Medulla oblongata (tissue), 1 donor: ENCODE measurements around the gene CYBA.

Source experiments
- DNase-seq: peaks from one replicate; pipeline ENCODE4 v3.0.0-alpha.2; 2015; ENCODE audit errors: extremely low spot score

The CYBA gene

DNA sequence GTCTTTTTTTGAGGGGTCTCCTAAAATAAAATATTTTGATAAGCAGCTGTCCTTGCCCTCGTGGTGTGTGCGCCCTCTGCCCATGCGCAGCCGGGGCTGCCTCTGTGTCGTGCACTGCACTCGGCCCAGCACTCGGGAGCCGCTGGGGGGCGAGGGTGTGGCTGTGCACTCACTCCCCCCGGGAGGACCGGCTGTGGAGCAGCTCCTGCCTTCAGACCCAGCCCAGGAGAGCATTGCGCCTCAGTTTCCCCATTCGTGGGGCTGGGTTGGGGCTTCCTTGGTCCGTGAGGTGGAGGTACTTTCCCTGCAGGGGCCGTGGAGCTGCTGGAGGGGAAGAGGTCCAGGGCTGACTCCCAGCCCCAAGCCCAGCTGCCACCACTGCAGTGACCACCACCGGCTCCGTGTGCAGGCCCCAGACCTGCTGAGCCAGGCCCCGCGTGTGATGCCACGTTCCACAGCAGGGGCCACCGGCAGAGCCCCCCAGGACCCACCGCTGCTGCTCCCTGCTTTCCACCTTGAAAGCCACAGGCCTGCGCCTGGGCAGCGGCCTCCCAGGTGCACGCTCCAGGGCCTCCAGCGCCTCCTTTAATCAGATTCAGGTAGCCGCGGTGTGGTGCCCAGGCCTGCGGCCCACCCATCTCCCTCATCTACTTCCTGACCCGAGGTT lies 18.8 kb downstream of the CYBA start:
- no peak for DNase-seq

DNA sequence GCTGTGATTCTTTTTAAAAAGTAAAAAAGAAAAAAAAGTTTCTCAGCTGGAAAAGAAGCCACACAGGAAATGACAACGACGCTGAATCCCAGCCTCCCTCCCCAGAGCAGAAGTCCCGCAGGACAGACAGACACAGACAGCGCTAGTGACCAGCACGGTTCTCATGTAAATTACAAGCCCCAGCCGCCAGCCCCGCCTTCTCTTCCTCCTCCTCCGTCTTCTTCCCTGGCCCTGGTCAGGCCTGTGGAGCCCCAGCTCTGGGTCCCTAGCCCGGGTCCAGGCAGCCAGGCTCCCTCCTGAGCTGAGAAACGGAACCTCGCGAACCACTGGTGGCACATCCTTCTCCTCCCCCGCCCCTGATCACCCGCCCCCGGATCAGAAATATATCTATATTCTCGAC lies 19.5 kb downstream of the CYBA start:
- DNase-seq: no peak

DNA sequence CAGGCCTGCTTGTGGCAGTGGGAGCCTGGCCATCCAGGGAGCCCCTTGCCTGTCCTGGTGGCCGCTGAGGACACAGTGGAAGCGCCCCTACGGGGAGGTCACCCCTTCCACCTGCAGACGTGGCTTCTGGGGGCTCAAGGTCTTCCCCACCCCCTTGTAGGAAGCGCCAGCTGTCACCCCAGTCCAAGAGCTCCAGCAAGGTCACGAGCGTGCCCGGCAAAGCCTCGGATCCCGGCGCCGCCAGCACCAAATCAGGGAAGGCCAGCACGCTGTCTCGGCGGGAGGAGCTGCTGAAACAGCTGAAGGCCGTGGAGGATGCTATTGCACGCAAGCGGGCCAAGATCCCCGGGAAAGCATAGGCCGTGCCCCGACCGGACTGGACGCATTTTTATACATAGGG lies 19.9 kb downstream of the CYBA start:
- no peak for DNase-seq

DNA sequence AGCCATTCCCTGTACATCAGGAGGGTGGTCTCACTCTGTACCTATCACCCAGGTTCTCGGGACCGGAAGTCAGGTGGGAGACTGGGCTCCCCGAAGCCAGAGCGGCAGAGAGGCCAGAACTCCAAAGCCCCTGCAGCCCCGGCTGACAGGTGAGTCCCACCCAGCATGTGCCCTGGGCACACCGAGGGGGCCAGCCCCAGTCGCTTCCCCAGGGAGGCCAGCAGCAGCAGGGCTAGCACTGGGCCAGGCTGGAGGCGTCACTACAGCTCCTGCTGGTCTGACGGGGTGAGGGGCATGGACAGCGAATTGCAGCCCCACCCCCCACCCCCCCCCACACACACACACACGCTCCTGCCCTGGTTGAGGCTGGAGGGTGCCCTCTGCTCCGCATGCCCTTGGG lies 20.4 kb downstream of the CYBA start:
- DNase-seq: no peak

DNA sequence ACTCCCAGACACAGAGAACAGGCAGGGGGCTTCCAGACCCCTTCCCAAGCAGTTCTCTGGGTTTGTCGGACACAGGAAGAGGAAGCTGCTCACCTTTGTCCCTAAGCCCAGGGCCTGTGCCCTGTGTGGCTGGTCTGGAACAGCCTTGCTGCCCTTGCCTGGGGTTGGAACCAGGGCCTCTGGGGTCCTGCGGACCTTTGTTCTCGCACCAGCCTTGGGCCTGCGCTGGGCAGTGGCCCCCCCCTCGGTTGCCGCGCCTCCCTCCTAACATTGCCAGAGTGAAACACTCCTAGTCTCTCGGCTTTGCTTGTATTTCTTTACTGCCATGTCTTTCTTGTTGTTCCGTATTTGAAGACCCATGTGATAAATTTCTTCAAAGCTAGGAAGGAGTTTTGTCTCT lies 21.0 kb downstream of the CYBA start:
- no peak for DNase-seq

DNA sequence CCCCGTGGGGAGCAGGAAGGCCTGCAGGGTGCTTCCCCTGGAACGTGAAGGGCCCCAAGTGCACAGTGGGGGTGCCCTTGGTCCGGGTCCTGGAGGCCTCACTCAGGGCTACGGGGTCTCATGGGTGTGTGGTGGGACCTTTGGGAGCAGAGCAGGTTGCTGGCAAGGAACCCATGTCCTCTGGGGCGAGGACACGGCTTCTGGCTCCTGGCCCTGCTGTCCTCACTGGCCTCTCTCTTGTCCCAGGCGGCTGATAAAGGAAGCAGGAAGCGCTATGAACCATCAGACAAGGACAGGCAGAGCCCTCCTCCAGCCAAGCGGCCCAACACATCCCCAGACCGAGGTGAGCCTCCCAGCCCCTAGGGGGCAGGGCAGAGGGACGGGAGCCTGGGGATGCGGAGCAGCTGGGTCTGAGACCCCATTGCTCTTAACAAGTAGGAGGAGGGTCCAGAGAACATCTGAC lies 22.3 kb downstream of the CYBA start:
- no peak for DNase-seq

DNA sequence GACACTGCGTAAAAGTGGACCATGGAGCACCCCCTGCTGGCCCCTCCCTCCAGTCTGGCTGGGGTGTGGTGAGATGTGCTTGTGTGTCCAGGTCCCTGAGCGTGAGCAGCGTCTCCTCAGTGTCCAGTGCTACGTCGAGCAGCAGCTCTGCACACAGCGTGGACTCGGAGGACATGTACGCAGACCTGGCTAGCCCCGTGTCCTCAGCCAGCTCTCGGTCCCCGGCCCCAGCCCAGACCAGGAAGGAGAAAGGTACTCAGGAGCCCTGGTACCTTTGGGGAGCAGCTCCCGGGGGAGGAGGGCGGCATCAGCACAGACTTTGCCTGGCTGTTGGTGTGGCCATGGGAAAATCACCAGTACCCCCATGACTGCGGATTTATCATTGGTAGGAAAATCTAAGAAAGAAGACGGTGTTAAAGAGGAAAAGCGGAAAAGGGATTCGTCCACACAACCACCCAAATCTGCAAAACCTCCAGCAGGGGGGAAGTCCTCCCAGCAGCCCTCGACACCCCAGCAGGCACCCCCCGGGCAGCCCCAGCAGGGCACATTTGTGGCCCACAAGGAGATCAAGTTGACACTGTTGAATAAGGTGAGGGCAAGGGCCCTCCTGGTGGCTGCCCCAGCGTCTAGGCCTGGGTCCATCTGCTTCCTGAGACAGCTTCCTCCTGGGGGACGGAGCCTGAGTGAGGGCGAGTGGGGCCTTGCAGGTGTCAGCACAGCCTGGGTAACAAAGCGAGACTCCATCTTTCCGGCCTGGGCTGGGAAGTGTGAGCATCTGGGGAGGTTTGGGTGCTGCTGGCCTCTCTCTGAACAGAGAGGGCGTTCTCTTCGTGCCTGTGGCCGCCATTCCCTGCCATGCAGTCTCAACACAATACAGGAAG lies 23.1 kb downstream of the CYBA start:
- DNase-seq: no peak

DNA sequence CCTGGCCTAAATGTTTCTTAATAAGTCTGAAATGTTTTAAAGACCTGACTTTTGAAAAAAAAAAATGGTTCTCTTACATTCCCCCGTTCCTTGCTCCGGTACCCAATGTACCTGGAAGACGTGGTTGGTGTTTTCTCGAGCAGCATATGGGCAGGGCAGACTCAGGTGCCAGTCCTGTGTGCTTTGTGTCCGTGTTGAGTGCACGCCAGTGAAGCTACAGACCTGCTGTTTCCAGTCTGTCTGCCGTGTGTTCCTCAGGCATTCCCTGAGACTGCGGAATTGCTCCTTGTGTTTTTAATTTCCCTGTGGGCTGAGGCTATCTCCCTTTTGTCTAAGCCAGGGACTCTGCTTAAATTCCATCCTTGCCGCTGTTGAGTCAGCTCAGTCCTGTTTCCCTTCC lies 24.2 kb downstream of the CYBA start:
- DNase-seq: no peak

DNA sequence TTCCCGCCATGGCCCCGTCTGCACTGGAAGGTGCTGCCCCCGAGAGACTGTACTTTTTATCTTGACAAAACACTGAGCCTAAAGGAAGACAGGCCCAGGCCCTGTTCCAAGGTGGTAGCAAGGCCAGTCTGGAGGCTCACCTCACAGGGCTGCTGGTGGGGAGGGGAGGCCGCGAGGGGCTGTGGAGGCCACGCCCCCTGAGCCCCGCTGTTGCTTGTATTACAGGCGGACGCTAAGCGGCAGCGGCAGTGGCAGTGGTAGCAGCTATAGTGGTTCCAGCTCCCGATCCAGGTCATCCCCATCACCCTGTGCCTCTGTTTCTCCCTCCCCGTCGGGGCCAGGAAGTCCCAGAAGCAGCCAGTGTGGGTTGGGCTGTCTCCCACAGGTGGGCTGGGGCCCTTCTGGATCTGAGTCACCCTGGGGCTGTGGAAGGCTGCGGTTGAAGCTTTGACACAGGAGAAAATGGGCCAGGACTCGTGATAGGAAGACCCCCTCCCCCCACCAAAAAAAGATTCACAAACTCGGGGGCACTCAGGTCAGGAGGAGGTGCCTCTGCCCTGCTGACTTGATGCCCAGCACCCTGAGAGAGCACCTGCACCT lies 25.8 kb downstream of the CYBA start:
- DNase-seq: no peak

DNA sequence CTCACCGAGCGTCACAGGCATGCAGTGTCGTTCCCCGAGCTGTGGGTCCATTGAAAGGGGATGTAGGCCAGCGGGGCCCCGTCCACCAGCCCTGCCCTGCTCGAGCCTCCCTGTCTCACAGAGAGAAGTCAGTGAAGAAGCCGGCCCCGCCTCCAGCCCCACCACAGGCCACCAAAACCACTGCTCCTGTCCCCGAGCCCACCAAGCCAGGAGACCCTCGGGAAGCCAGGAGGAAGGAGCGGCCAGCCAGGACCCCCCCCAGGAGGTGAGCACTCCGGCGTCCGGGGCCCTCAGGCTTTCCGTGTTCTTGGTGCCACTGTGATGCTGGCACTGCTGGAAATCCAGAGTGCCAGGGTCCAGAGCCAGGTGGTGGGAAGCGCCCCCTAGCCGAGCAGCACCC lies 26.4 kb downstream of the CYBA start:
- DNase-seq: no peak

DNA sequence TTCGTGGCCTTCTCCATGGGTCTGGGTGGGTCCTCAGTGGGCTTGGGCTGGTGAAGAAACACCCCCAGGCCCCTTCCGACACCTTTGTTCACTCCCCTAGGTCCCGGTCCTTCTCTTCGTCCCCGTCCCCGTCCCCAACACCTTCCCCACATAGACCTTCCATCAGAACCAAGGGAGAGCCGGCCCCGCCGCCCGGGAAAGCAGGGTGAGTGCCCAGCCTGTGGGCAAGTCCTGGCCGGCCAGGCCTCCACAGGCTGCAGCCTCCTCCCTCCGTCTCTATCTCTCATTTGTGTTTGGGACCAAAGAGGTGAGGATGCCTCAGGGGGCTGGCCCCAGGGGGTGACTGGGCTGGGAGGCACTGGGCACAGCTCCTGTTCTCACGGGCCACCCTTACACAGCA lies 27.0 kb downstream of the CYBA start:
- no peak for DNase-seq

DNA sequence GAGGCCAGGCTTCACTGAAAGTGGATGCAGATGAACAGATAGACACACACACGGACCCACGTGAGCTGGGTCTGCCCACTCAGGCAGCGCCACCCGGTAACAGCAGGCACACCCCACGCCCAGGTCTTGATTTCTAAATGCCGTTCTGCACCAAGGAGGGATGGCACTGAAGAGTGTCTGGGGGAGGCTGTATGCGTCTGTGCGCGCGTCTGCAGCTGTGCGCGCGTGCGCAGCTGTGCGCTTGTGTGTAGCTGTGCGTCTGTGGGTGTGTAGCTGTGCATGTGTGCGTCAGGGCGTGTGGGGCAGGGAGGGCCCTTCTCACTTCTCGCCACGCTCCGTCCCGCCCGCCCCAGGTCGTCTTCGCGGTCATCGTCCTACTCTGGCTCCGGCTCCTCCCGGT lies 28.0 kb downstream of the CYBA start:
- DNase-seq: no peak

DNA sequence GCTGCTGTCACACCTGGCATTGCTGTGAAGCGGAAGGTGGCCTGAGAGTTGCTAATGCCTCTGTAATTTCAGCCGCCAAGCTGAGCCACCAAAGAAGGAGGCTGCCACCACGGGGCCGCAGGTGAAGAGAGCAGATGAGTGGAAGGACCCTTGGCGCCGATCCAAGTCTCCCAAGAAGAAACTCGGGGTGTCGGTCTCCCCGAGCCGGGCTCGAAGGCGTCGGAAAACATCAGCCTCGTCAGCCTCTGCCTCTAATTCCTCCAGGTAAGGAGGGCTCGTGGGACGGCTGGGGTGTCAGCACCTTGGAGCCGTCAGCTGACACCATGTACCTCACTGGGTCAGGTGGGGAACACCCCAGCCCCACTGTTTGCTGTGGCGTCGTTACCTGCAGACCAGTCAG lies 28.7 kb downstream of the CYBA start:
- no peak for DNase-seq

DNA sequence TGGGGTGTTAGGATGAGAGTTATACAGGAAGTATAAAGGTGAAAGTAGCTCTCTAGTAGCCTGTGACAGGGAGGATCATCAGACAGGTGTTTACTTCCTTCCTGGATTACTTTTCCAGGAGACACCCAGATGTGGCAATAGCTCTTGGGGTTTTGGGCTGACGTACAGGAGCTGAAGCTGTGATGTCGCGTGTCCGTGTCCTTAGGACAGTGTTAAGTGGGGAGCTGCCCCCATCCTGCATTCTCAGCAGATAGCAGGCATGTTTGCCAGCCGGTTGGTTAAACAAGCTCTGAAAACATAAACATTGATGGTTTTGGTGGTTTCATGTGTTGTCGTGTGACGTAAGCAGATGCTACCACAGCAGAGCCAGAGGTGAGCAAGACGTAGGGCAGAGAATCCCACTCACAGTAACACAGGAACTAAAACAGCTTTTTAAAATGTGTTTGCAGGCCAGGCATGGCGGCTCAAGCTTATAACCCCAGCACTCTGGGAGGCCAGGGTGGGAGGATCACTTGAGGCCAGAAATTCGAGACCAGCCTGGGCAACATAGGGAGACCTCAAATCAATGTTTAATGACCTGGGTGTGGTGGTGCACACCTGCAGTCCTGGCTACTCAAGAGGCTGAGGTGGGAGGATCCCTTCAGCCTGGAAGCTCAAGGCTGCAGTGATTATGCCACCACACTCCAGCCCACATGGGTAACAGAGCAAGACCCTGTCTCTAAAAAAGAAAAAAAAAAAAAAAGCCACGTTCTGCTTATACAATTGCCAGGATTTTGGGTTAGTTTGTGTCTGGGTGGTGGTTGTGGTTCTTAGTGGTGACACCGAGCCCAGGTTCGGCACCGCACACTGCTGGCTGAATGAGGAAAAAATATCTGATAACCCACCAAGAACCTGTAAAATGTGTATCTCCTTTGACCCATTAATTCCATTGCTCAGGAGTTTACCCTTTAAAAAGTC lies 30.7 kb downstream of the CYBA start:
- DNase-seq: no peak

DNA sequence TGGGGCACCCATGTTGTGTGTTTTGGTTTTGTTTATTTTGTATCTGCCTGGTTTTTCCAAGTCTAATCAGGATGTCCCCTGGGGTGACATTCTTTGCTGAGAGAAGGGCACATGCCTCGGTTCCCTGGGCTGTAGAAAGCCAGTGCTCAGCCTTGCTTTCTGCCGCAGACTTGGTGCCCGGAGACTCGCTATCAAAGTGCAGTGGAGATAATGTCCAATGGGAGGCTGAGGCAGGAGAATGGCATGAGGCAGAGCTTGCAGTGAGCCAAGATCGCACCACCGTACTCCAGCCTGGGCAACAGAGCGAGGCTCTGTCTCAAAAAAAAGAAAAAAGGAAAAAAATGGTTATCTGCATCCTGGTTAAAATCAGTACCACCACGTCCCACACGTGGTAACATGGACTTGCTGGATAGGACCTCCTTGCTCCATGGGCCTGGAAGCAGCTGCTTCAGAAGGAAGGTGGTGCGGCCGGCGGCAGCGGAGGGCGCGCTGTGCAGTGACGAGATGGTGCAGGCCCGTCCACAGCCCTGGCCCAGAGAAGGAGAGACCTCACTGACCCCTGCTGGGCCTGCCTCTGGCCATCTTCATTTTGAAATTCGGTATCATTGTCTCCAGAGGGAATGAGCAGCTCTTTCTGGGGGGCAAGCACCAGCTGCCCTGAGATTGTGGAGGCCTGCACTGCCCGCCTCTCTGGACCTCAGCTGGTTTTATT lies 31.7 kb downstream of the CYBA start:
- DNase-seq: no peak

DNA sequence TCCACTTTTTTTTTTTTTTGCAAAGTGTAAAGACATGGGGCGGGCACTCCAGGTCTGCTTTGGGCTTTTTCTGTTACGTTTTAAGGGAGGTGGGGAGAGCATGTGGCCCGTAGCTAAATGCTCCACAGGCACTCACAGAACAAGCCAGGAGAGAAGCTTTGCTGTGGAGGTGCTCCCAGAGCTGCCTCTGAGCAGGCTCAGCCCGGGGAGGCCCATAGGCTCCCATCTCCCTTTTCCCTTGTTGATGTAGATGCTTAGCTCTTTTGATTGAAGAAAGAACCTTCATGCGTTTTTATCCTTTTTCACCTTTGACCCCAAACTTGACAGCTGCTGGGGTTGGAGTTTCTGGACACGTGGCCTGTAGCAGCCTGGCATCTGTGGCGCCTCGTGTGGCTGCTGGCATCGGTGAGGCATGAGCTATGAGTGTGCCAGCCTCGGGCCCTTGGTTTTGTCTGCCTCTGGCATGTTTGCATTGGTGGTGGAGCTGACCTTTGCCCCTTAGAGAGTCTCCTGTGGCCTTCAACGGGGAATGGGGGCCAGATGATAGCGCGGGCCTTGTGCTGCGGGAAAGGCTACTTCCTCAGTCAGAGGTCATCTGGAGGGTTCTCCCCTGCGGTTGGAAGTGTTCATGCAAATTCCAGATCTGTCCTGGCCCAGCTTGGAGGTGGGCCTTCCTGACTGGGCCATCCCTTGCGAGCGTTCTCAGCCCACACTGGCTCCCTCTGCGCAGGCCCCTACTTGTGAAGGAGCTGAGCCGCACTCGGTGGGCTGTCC lies 32.5 kb downstream of the CYBA start:
- DNase-seq: no peak

DNA sequence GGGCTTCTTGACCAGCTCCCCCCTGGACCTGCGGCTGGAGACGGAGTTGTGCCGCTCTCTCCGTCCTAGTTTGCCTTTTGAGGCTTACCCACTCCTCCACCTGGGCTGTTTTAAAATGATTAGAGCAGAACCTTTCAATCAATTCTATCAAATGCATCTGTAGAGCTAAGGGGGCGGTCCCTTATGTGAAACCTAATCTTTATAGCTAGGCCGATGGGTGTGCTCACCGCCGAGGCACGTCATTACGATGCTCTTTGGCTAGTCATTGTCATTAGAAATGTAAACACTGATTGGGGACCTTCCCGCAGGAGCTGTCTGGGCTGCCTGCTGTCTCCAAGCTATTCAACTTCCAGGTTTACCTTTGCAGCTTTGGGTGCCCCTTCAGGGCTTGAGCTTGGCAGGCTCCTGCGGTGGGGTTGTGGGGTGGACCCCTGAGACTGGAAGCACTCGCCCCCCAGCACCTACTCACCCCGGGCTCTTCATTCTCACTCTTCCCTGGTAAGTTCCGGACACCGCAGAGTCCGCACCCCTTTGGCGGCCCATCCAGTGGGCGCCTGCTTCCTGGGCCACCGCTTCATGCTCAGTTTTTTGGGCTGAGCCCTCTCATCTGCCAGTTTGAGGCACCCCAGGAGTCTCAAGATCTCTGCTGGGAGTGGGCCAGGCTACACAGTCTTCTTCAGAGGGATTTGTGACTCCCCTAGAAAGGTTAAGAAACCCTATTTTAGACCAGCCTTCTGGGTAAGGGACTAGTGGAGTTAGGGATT lies 33.4 kb downstream of the CYBA start:
- DNase-seq: no peak

DNA sequence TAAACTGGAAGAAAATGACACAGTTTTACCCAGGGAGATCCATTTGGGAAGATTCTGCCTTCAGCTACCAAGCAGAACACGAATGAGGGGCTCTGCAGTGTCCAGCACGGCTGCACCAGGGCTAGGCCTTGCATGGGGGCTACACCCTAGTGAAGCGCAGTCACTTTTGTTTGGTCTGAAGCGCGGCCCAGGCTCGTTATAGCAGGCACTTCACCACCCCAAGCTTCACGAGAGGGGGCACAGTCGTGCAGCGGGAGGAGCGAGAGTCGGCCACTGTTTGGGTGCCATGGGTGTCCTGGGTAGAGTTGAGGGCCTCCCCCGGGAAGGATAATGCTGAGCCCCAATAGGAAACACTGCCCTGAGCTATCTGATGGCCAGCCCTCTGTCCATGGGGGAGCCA lies 34.1 kb downstream of the CYBA start:
- DNase-seq: no peak

DNA sequence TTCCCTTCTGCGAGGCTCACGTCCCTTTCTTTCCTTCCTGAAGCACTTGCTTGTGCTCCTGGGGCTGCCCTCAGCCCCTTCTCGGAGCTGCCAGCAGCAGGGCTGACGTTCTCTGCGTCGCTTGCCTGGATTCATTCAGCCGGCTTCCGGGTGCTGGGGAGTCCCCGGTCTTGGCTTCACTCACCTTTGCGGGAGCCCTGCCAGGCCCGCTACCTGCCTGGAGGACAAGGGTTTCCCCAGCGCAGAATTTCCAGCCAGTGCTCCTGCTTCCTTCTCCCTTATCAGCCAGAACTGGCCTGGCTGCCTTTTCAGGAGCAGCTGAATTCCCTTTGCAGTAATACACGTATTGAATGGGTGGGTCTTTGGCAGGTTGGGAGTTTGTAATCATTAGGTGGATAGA lies 34.5 kb downstream of the CYBA start:
- no peak for DNase-seq
